HFFc6 (cell line): ENCODE results near the gene KIF3C. TPM values are rescaled to one million over a fixed set of nuclear protein-coding genes. Genes with fewer than 3 reads are reported as not detected.

Source experiments
- DNase-seq: peaks from one replicate; pipeline ENCODE4 v3.0.0-alpha.2; 2018
- H3K27ac Mint-ChIP-seq: 2 replicates; pipeline ENCODE4 v1.8.0; 2020; ENCODE audit warnings: mild to moderate bottlenecking, mixed read lengths
- H3K27me3 Mint-ChIP-seq: 2 replicates; pipeline ENCODE4 v1.8.0; 2021; ENCODE audit warnings: mild to moderate bottlenecking, moderate library complexity, mixed read lengths; ENCODE audit not compliant: insufficient read depth
- H3K36me3 Mint-ChIP-seq: 2 replicates; pipeline ENCODE4 v1.8.0; 2021; ENCODE audit warnings: low read depth, mixed read lengths
- H3K4me1 Mint-ChIP-seq: 2 replicates; pipeline ENCODE4 v1.8.0; 2020; ENCODE audit warnings: low read depth, mixed read lengths
- H3K4me3 Mint-ChIP-seq: 2 replicates; pipeline ENCODE4 v1.8.0; 2020; ENCODE audit warnings: mild to moderate bottlenecking, moderate library complexity, mixed read lengths
- H3K9me3 Mint-ChIP-seq: 2 replicates; pipeline ENCODE4 v1.8.0; 2020; ENCODE audit warnings: mild to moderate bottlenecking, mixed read lengths
- CTCF ChIP-seq: fragments of 200-600 bp; sonication (generic); IDR thresholded peaks from 2 replicates; pipeline ENCODE4 v1.5.0; 2021; ENCODE audit warnings: antibody characterized with exemption, mild to moderate bottlenecking
- total RNA-seq, 6 experiments: library from RNA; stranded (reverse); fragmentation: NEBNext Ultra II Directional; extraction: Animal tissue kit (Norgen Biotek cat#: 25700); gene quantifications; 2 replicates in 1 of 6; 3 replicates in 5 of 6; pipeline ENCODE4 v1.2.3, GENCODE V29; 2021

Gene KIF3C
- total RNA-seq, 6 experiments from 2014 or later = 18.0 to 21.1 (median 19.7) TPM

- Mint-ChIP-seq H3K4me3 (no peak overlapping the region), H3K27me3 (peaks cover 3% of the 10 kb centered on the region; the same call in 1 of the 2 replicates), H3K36me3 (no peaks in the 10 kb centered on the region), H3K27ac (no peak overlapping the region), H3K9me3 (no peaks in the 10 kb centered on the region), H3K4me1 (peaks cover 35% of the 10 kb centered on the region)
- TF ChIP-seq CTCF = no peak
- no peak for DNase-seq
Observed at GRCh38 chr2:25996844-25997243, 14.5 kb upstream of the KIF3C start.

- peaks cover 3% of the 10 kb centered on the region; the same call in 1 of the 2 replicates for H3K27me3 Mint-ChIP-seq
Observed at GRCh38 chr2:25994509-25994908, 12.2 kb upstream of the KIF3C start.

GRCh38 chr2:25993049-25993448 lies 10.8 kb upstream of the KIF3C start:
- no peak for DNase-seq

More at GRCh38 chr2:25994509-25994908, 12.2 kb upstream of the KIF3C start:
- DNase-seq = no peak
- Mint-ChIP-seq H3K27ac (no peak overlapping the region), H3K4me1 (peaks cover 31% of the 10 kb centered on the region), H3K9me3 (no peaks in the 10 kb centered on the region), H3K36me3 (no peaks in the 10 kb centered on the region), H3K4me3 (no peak overlapping the region)
- TF ChIP-seq CTCF = no peak

GRCh38 chr2:25992556-25992955 lies 10.3 kb upstream of the KIF3C start:
- Mint-ChIP-seq H3K4me3 (no peak overlapping the region), H3K27me3 (peaks cover 2% of the 10 kb centered on the region; the same call in 1 of the 2 replicates), H3K36me3 (no peaks in the 10 kb centered on the region), H3K27ac (no peak overlapping the region), H3K9me3 (no peaks in the 10 kb centered on the region), H3K4me1 (peaks cover 19% of the 10 kb centered on the region)
- no peak for TF ChIP-seq CTCF
- no peak for DNase-seq

More at GRCh38 chr2:25993049-25993448, 10.8 kb upstream of the KIF3C start:
- Mint-ChIP-seq H3K4me1 (peaks cover 23% of the 10 kb centered on the region), H3K9me3 (no peaks in the 10 kb centered on the region), H3K4me3 (no peak overlapping the region), H3K36me3 (no peaks in the 10 kb centered on the region), H3K27me3 (peaks cover 2% of the 10 kb centered on the region; the same call in 1 of the 2 replicates), H3K27ac (no peak overlapping the region)
- TF ChIP-seq CTCF = no peak

- Mint-ChIP-seq H3K27ac (no peak overlapping the region), H3K36me3 (no peaks in the 10 kb centered on the region), H3K4me3 (peak overlapping the region; percentile 80; the same call in 1 of the 2 replicates), H3K4me1 (peaks cover 13% of the 10 kb centered on the region), H3K9me3 (no peaks in the 10 kb centered on the region), H3K27me3 (peaks cover 2% of the 10 kb centered on the region; the same call in 1 of the 2 replicates)
- TF ChIP-seq CTCF = no peak
- no peak for DNase-seq
Observed at GRCh38 chr2:25991965-25992364, 9.7 kb upstream of the KIF3C start.

GRCh38 chr2:25989154-25989553 lies 6.9 kb upstream of the KIF3C start:
- H3K4me1 Mint-ChIP-seq = peaks cover 10% of the 10 kb centered on the region
- no peak for TF ChIP-seq CTCF
- no peak overlapping the region for H3K4me3 Mint-ChIP-seq
- H3K27me3 Mint-ChIP-seq = peaks cover 4% of the 10 kb centered on the region
- no peak overlapping the region for H3K27ac Mint-ChIP-seq
- H3K36me3 Mint-ChIP-seq = no peaks in the 10 kb centered on the region
- H3K9me3 Mint-ChIP-seq = no peaks in the 10 kb centered on the region
- no peak for DNase-seq
